Dendritic cell treated with granulocyte-macrophage colony-stimulating factor and Interleukin-4, amounts not matched to agents 40 ng/mL and 50 ng/mL, for 4 days (primary cell): ENCODE data around the gene TRPM3.

Source experiments
- H3K27ac Mint-ChIP-seq: one replicate; pipeline ENCODE4 v1.8.0; 2022; ENCODE audit warnings: mild to moderate bottlenecking, mixed read lengths
- H3K27me3 Mint-ChIP-seq: one replicate; pipeline ENCODE4 v1.8.0; 2022; ENCODE audit warnings: mild to moderate bottlenecking, mixed read lengths
- H3K36me3 Mint-ChIP-seq: one replicate; pipeline ENCODE4 v1.8.0; 2022; ENCODE audit warnings: low read depth, mixed read lengths
- H3K4me1 Mint-ChIP-seq: one replicate; pipeline ENCODE4 v1.8.0; 2022; ENCODE audit warnings: low read depth, mixed read lengths
- H3K4me3 Mint-ChIP-seq: one replicate; pipeline ENCODE4 v1.8.0; 2022; ENCODE audit warnings: mild to moderate bottlenecking, moderate library complexity, mixed read lengths
- H3K9me3 Mint-ChIP-seq: one replicate; pipeline ENCODE4 v1.8.0; 2022; ENCODE audit warnings: mixed read lengths
- intact Hi-C: fragments of 100-400 bp; cut with micrococcal nuclease; formaldehyde crosslinking; loops from one replicate; pipeline ENCODE4 v1.15.0; 2022

Gene TRPM3

GRCh38 chr9:70586476-70586875, 534.9 kb downstream of the TRPM3 start:
- no peaks in the 10 kb centered on the region for H3K27me3 Mint-ChIP-seq
- H3K36me3 Mint-ChIP-seq, result no peaks in the 10 kb centered on the region
- peaks cover 8% of the 10 kb centered on the region for H3K4me1 Mint-ChIP-seq
- H3K9me3 Mint-ChIP-seq, result no peaks in the 10 kb centered on the region
- H3K27ac Mint-ChIP-seq, result no peak overlapping the region
- intact Hi-C loops, result loop anchor here (5.0 kb wide), 1 partner anchor 44 kb away; no protein-coding TSS in a partner anchor
- no peak overlapping the region for H3K4me3 Mint-ChIP-seq

- no peak overlapping the region for H3K4me3 Mint-ChIP-seq
- no peaks in the 10 kb centered on the region for H3K27me3 Mint-ChIP-seq
- no peak overlapping the region for H3K27ac Mint-ChIP-seq
- H3K4me1 Mint-ChIP-seq, result peaks cover 36% of the 10 kb centered on the region
- H3K36me3 Mint-ChIP-seq, result no peaks in the 10 kb centered on the region
- intact Hi-C loops, result no loop called here
- no peaks in the 10 kb centered on the region for H3K9me3 Mint-ChIP-seq
These were observed 539.5 kb downstream of the TRPM3 start for GRCh38 chr9:70581955-70582350.

GRCh38 chr9:70581214-70581954, 540.0 kb downstream of the TRPM3 start:
- peaks cover 41% of the 10 kb centered on the region for H3K4me1 Mint-ChIP-seq
- no peaks in the 10 kb centered on the region for H3K9me3 Mint-ChIP-seq
- intact Hi-C loops, result no loop called here
- no peak overlapping the region for H3K4me3 Mint-ChIP-seq
- no peak overlapping the region for H3K27ac Mint-ChIP-seq
- no peaks in the 10 kb centered on the region for H3K27me3 Mint-ChIP-seq
- no peaks in the 10 kb centered on the region for H3K36me3 Mint-ChIP-seq

GRCh38 chr9:70580606-70581195, 540.7 kb downstream of the TRPM3 start:
- Mint-ChIP-seq H3K4me1 (peaks cover 45% of the 10 kb centered on the region), H3K9me3 (no peaks in the 10 kb centered on the region), H3K27me3 (no peaks in the 10 kb centered on the region), H3K4me3 (no peak overlapping the region), H3K27ac (peak overlapping the region; percentile 4), H3K36me3 (no peaks in the 10 kb centered on the region)
- intact Hi-C loops, result no loop called here

- H3K4me1 Mint-ChIP-seq, result peaks cover 45% of the 10 kb centered on the region
- H3K27me3 Mint-ChIP-seq, result no peaks in the 10 kb centered on the region
- no peaks in the 10 kb centered on the region for H3K9me3 Mint-ChIP-seq
- H3K36me3 Mint-ChIP-seq, result no peaks in the 10 kb centered on the region
- no peak overlapping the region for H3K27ac Mint-ChIP-seq
- no peak overlapping the region for H3K4me3 Mint-ChIP-seq
- intact Hi-C loops, result no loop called here
These were observed 541.7 kb downstream of the TRPM3 start for GRCh38 chr9:70579686-70580085.

GRCh38 chr9:70578720-70579119, 542.7 kb downstream of the TRPM3 start:
- H3K4me1 Mint-ChIP-seq, result peaks cover 52% of the 10 kb centered on the region

GRCh38 chr9:70577671-70578070, 543.8 kb downstream of the TRPM3 start:
- H3K4me3 Mint-ChIP-seq, result no peak overlapping the region
- intact Hi-C loops, result loop anchor here (2.0 kb wide), 1 partner anchor 15 kb away; no protein-coding TSS in a partner anchor
- peaks cover 53% of the 10 kb centered on the region for H3K4me1 Mint-ChIP-seq
- H3K27ac Mint-ChIP-seq, result no peak overlapping the region
- no peaks in the 10 kb centered on the region for H3K27me3 Mint-ChIP-seq
- H3K9me3 Mint-ChIP-seq, result no peaks in the 10 kb centered on the region
- H3K36me3 Mint-ChIP-seq, result no peaks in the 10 kb centered on the region

More at GRCh38 chr9:70578720-70579119, 542.7 kb downstream of the TRPM3 start:
- no peaks in the 10 kb centered on the region for H3K9me3 Mint-ChIP-seq
- no peaks in the 10 kb centered on the region for H3K36me3 Mint-ChIP-seq
- intact Hi-C loops, result no loop called here
- no peak overlapping the region for H3K27ac Mint-ChIP-seq
- no peak overlapping the region for H3K4me3 Mint-ChIP-seq
- H3K27me3 Mint-ChIP-seq, result no peaks in the 10 kb centered on the region

GRCh38 chr9:70576116-70576515, 545.3 kb downstream of the TRPM3 start:
- H3K36me3 Mint-ChIP-seq, result no peaks in the 10 kb centered on the region
- H3K27ac Mint-ChIP-seq, result peak overlapping the region; percentile 58

GRCh38 chr9:70574151-70574837, 547.1 kb downstream of the TRPM3 start:
- no peaks in the 10 kb centered on the region for H3K27me3 Mint-ChIP-seq
- H3K4me1 Mint-ChIP-seq, result peaks cover 28% of the 10 kb centered on the region
- H3K36me3 Mint-ChIP-seq, result no peaks in the 10 kb centered on the region
- no peak overlapping the region for H3K4me3 Mint-ChIP-seq
- intact Hi-C loops, result no loop called here
- H3K27ac Mint-ChIP-seq, result no peak overlapping the region
- no peaks in the 10 kb centered on the region for H3K9me3 Mint-ChIP-seq

More at GRCh38 chr9:70576116-70576515, 545.3 kb downstream of the TRPM3 start:
- H3K27me3 Mint-ChIP-seq, result no peaks in the 10 kb centered on the region
- H3K9me3 Mint-ChIP-seq, result no peaks in the 10 kb centered on the region
- intact Hi-C loops, result loop anchor here (2.0 kb wide), 1 partner anchor 13 kb away; no protein-coding TSS in a partner anchor
- H3K4me1 Mint-ChIP-seq, result peaks cover 42% of the 10 kb centered on the region
- no peak overlapping the region for H3K4me3 Mint-ChIP-seq

- Mint-ChIP-seq H3K4me3 (no peak overlapping the region), H3K27ac (no peak overlapping the region), H3K4me1 (peaks cover 33% of the 10 kb centered on the region), H3K36me3 (no peaks in the 10 kb centered on the region), H3K9me3 (no peaks in the 10 kb centered on the region), H3K27me3 (no peaks in the 10 kb centered on the region)
- intact Hi-C loops, result no loop called here
These were observed 548.1 kb downstream of the TRPM3 start for GRCh38 chr9:70573308-70573707.

- Mint-ChIP-seq H3K27ac (no peak overlapping the region), H3K27me3 (no peaks in the 10 kb centered on the region), H3K9me3 (no peaks in the 10 kb centered on the region), H3K4me3 (no peak overlapping the region), H3K4me1 (peaks cover 18% of the 10 kb centered on the region), H3K36me3 (no peaks in the 10 kb centered on the region)
- intact Hi-C loops, result no loop called here
These were observed 550.2 kb downstream of the TRPM3 start for GRCh38 chr9:70571258-70571657.

GRCh38 chr9:70569791-70570190, 551.6 kb downstream of the TRPM3 start:
- Mint-ChIP-seq H3K36me3 (no peaks in the 10 kb centered on the region), H3K27ac (no peak overlapping the region), H3K9me3 (no peaks in the 10 kb centered on the region), H3K27me3 (no peaks in the 10 kb centered on the region), H3K4me3 (no peak overlapping the region), H3K4me1 (peaks cover 23% of the 10 kb centered on the region)
- intact Hi-C loops, result no loop called here

GRCh38 chr9:70569070-70569772, 552.2 kb downstream of the TRPM3 start:
- Mint-ChIP-seq H3K9me3 (no peaks in the 10 kb centered on the region), H3K4me1 (peaks cover 27% of the 10 kb centered on the region), H3K27ac (no peak overlapping the region), H3K27me3 (no peaks in the 10 kb centered on the region), H3K4me3 (no peak overlapping the region), H3K36me3 (no peaks in the 10 kb centered on the region)
- intact Hi-C loops, result no loop called here

- no peaks in the 10 kb centered on the region for H3K9me3 Mint-ChIP-seq
- H3K27ac Mint-ChIP-seq, result no peak overlapping the region
- H3K27me3 Mint-ChIP-seq, result no peaks in the 10 kb centered on the region
- H3K36me3 Mint-ChIP-seq, result no peaks in the 10 kb centered on the region
- H3K4me1 Mint-ChIP-seq, result peaks cover 37% of the 10 kb centered on the region
- intact Hi-C loops, result no loop called here
- no peak overlapping the region for H3K4me3 Mint-ChIP-seq
These were observed 553.9 kb downstream of the TRPM3 start for GRCh38 chr9:70567511-70567910.
